ENCODE data around the gene WDFY1. TPM values are rescaled to one million over a fixed set of nuclear protein-coding genes. Genes with fewer than 3 reads are reported as not detected.
"Not testable (repeated sequence)": the region's sequence is repeated elsewhere in the genome, so short reads cannot be mapped to it uniquely, and the experiment has no call there.

Gene WDFY1
- polyA plus RNA-seq, 12 donors: 21.0 to 40.8 (median 33.9) TPM; not detected in 1

DNA sequence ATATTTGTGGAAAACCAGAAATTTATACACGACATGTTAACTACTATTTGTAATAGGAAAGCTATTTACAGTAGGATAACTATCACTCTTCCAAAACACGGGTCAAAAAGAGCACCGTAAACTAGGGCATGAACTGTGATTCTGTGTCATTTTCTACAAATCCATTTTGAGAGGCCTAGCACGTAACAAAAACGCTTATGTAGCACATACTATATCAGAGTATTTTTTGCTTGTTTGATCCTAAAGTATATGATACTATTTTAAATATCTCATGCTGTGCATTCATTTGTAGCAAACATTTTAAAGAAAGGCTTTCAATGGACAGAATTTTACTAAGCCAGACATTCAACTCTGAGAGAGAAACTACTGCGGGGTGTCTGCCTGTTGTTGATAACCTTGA is 45.1 kb downstream of the WDFY1 start:
- DNase-seq: no peak

DNA sequence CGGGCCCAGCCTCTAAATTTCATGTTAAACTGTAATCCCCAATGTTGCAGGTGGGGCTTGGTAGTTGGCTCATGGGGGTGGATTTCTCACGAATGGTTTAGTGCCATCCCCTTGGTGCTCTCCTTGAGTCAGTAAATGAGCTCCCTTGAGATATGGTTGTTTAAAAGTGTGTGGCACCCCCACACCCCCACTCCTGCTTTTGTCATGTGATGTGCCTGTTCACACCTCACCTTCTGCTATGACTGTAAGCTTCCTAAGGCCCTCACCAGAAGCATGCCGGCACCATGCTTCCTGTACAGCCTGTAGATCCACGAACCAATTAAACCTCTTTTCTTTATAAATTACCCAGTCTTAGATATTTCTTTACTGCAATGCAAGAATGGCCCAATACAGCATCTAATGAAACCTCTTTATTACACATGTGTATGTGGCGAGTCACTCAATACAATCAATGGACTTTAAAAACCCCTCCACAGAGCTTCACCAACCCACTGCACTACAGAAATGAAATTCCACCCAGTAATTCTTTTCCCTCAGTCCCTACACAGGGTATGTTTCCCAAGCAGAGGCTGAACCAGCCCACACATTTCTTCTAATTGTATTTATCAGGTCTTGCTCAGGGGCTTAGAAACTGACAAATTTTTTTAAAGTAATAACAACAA is 47.3 kb downstream of the WDFY1 start:
- no peak for DNase-seq

DNA sequence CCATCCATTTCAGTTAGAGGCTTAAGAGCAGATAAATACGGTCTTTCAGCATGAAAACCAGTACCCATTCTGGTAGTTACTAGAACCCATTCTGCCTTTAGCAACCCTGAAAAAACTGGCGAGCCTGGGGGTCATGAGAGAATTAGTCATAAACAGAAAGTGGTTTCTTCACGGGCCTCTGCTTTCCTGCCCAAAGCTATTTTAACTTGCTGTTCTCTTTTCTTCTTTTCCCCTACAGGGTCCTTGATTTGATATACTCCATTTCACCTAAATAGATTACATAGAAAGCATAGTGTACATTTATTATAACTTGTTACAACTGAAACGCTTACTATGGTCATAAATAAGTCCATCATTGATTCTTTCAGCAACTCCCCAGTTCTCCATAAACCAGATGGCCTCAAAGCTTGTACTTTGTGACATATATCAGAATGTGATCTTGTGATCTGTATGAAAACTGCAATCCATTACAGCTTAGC is 48.3 kb downstream of the WDFY1 start:
- DNase-seq: no peak

DNA sequence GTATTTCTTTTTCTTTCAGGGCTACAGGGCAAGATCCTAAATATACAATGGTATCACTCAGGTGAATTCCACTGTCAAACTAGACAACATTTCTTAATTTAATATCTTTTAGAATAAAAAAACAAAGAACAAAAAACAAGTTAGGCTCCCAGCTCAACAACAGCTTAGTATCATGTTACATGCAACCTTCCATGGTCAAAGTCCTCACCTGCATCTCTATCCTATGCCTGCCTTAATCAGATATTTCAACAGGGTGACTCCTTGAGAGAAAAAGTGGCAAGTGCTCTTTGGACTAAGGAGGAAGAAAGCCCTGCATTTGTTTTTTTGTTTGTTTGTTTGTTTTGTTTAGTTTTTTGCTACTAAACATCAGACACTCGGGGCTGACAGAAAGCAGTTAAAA is 50.2 kb downstream of the WDFY1 start:
- DNase-seq: no peak

DNA sequence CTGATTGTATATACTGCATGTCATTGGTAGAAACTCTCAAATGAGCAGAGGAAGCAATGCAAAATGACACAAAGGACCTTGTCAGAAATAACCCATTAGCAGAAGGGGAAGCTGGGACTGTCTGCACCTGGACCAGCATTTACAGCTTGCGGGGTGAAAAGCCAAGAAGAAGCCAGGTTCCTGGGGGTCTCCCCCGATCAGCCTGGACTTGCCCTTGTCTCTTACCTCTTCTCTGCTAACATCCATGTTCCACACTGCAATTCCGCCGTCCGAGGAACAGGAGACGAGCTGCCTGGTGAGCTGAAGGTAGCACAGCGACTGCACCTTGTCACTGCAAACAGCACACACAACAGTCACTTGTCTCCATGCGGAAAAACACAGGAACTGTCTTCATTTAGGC is 51.1 kb downstream of the WDFY1 start:
- DNase-seq: no peak

DNA sequence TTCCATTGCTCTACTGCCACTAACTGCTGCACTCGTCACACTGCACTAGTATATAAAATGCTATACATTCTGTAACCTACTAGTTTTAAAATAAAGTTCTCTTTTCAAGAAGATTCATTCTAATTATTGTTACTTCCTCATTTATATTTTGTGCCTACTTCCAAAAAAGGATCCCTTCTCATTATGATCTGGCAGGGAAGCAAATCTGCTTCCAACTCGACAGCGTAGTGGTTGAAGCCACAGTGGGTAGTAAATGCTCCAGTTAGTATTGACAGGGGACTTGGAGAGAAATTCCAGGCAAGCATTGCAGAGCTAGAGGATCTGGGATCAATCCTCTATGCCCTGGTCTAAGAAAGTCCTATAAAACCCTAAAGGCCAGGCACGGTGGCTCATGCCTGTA is 54.4 kb downstream of the WDFY1 start:
- no peak for DNase-seq

DNA sequence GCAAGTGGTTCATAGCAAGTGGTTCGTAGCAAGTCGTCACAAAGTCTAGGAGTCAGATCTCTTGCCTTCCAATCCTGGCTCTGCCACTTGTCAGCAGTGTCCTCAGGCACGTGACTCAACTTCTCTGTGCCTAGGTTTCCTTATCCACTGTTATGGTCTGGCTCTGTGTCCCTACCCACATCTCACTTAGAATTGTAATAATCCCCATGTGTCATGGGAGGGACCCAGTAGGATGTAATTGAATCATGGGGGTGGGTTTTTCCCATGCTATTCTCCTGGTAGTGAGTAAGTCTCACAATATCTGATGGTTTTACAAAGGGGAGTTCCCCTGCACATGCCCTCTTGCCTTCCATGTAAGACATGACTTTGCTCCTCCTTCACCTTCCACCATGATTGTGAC is 55.9 kb downstream of the WDFY1 start:
- no peak for DNase-seq

DNA sequence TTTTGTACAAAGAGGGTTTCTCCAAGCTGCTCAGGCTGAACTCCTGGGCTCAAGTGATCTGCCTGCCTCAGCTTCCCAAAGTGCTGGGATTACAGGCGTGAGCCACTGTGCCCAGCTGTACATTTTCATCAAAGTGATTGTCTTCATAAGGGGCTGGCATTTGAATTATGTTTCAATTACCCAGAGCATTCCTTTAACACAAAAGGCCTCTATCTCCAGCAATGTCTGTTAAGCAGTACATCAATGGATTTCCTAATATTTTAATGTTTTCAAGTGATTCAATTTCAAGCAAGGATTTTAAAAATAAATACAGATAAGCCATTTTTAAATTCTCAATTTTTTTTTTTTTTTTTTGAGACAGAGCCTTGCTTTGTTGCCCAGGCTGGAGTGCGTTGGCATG is 56.9 kb downstream of the WDFY1 start:
- no peak for DNase-seq

DNA sequence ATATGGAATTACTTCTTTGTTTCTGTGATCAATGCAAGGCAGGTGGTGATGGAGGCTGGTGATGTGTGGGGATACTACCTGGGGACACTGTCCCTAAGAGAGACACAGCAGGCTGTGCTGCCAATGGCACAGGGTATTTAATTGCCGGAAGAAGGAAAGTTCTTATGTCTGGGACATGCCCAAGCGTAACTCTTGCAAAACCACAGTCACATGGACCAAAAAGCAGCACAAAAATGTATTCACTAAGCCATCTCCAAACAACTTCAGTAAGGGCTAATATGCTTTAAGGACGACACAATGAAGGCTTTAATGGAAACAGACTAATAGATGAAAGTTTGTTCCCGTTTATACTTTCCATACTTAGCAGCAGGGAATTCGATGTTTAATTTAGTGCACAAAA is 58.0 kb downstream of the WDFY1 start:
- DNase-seq: no peak

DNA sequence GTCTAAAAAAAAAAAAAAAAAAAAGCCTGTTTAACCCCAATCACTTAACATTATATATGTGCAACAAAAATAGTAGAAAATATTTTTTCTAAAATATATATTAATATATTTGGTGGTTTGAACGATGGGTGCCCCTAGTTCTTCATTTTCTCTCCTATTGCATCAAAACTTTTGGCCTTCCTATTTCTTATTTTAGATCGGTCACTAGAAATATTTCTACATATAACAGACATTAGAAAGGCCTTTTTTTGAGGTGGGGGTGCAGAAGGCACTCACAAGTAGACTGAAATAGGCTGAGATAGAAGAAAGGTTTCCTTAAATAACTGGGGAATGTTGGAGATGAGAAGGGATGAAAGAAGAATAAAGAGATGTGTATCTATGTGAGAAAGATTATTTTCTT is 58.4 kb downstream of the WDFY1 start:
- DNase-seq: no peak

DNA sequence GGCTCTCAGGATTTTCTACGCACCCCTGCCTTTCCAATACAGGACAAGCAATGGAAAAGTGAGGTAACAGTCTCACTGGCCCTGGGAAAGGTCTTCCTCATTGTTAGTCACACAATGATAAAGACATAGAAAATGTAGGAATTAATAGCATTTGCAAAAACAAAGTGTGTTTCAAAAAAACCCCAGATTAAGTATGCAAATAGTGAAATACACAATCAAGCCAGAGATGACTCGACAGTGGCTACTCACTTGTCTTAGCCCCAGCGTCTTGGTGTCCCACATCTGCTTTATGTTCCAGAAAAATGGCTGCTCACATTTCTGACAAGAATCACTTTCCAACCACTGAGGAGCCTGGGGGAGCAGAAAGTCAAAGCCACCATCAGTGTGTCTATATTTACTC is 60.7 kb downstream of the WDFY1 start:
- no peak for DNase-seq

DNA sequence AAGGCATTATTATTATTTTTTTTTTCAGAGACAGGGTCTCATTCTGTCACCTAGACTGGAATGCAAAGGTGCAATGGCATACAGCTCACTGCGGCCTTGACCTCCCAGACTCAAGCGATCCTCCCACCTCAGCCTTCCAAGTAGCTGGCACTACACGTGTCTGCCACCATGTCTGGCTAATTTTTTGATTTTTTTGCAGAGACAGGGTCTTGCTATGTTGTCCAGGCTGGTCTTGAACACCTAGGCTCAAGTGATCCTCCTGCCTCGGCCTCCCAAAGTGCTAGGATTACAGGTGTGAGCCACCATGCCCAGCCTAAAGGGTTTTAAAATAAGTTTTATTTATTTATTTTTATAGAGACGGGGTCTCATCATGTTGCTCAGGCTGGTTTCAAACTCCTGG is 62.4 kb downstream of the WDFY1 start:
- no peak for DNase-seq

DNA sequence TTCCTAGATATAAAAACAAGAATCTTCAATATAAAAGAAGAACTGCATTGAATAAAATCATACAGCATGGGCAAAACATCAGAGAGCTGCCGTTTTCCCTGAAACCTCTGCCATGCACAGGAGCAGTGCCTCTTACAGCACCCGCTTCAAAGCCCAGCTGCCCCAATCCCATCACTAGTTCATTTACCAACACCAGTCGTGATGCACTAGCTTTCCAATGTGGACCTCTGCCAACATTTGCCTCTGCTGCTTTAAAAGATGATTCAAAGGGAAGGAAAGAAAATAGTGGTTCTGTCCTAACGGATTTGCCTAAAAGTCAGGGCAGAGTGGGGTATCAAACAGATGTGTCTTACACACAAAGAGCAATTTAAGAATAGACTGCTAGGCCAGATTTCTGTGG is 64.3 kb downstream of the WDFY1 start:
- DNase-seq: no peak

DNA sequence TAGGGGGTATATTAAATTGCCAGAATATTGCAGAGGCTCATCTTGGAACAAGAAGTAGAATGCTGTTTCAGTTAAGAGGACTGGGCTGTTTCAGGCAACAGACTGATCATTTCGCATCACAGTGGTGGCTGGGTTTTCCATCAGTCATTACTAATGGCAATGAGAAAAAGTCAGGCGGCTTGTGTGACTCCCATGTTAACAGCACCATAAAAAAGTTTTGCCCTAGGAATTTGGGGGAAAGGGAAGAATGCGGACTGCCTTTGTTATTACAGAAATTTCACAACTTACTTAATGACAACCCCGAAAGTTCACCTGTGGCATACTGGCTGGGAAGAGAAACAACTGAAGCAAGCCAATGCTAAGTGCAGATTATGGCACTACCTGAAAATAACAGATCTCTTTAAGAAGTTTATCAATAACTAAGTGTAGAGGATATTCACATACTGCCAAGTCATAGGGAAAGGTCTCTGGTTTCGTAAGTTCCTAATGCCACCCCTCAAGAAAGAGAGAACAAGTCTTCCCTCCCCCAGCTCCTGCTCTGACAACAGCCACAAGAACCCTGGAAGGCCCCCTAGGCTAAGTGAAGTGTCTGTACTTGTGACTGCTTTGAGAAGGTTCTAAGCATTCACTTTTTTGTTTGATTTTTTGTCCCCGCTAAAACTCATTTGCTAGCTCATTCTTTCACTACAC is 67.3 kb downstream of the WDFY1 start:
- DNase-seq: no peak

DNA sequence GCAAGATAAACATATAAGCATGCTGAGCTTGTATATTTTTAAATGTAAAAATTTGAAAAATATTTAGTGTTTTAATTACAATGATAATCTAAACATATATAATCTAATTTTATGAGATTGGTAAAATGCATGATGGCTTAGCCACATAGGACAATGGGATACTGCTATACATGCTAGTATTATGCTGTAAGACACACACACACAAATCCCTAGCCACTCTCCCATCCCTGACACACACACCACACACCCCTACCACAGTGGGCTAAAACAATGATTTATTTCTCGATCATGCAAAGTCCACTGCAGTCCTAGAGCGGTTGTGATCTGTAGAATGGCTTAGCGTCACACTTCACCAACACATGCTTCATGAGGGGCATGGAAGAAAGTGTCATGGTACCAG is 71.5 kb downstream of the WDFY1 start:
- DNase-seq: no peak

DNA sequence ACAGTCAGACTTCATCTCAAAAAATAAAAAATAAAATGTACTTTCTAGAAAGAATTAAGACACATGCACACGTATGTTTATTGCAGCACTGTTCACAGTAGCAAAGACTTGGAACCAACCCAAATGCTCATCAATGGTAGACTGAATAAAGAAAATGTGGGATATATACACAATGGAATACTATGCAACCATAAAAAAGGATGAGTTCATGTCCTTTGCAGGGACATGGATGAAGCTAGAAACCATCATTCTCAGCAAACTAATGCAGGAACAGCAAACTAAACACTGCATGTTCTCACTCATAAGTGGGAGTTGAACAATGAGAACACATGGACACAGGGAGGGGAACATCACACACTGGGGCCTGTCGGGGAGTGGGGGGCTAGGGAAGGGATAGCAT is 72.4 kb downstream of the WDFY1 start:
- not testable (repeated sequence) for DNase-seq

DNA sequence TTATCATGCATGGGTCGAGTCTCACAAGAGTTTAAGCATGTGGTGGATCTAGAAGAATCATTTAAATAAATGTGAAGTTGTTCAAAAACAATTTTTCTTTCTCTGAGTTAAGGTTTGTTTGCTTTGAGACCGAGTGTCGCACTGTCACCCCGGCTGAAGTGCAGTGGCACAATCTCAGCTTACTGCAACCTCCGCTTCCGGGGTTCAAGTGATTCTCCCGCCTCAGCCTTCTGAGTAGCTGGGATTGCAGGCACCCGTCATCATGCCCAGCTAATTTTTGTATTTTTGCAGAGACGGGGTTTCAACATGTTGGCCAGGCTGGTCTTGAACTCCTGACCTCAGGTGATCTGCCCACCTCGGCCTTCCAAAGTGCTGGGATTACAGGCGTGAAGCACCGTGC is 73.5 kb downstream of the WDFY1 start:
- DNase-seq: not testable (repeated sequence)

DNA sequence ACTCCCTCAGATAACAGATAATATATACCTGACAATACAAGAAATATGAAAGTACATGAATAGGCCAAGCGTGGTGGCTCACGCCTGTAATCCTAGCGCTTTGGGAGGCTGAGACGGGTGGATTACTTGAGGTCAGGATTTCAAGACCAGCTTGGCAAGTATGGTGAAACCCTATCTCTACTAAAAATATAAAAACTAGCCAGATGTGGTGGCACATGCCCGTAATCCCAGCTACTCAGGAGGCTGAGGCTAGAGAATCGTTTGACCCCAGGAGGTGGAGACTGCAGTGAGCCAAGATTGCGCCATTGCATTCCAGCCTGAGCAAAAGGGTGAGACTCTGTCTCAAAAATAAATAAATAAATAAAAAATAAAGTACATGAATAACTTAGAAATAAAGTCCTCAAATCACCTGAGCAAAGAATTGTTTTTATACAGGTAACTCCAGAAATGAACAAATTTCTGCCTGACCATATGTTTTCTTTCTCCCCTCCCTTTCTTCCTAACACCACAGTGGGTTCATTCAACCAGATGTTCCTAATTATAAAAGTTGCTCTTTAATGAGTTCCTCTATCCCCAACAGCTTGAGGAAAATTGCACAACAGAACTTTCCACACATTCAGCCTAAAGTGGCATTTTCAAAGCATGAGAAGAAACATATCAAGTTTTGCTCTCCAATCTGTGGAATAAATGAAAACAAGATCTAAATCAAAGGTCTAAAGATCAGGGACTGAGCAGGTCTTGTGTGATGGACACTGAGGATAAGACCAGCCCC is 74.1 kb downstream of the WDFY1 start:
- no peak for DNase-seq

DNA sequence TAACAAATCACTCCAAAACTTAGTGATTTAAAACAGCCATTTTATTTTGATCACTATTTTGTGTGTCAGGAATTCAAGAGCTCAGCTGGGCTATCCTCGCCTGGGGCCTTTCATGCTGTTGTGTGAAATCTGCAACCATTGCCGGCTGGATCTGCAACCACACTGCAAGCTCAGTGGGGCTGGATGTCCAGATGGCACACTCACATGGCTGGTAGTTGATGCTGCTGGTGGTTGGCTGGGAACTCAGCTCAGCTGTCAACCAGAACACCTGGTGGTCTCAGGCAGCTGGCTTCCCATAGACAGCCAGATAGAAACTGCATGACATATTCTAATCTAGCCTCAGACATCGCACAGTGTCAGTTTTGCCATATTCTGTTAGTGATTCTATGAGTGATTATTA is 77.1 kb downstream of the WDFY1 start:
- peak; percentile 7 for DNase-seq

DNA sequence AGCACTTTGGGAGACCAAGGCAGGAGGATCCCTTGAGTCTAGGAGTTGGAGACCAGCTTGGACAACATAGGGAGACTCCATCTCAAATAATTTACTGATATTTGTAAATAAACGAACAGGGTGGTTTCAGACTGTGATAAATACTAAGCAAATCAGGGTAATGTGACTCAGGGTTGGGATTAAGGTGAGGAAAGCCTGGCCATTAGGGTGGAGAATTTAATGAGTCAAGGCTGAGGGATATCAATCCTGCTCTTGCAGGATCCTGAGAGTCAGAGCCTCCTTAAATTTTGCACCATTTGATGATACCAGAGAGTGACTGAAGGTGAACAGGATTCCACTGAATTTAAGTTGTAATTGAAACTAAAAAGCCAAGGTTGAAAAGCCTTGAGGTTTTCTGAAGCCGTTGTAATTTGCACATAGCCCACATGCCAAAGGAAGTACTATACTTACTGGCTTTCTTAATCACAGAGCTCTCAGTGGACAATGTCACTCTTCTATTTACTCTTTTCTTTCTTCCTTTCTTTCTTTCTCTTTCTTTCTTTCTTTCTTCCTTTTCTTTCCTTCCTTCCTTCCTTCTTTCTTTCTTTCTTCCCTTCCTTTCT is 79.1 kb downstream of the WDFY1 start:
- no peak for DNase-seq

DNA sequence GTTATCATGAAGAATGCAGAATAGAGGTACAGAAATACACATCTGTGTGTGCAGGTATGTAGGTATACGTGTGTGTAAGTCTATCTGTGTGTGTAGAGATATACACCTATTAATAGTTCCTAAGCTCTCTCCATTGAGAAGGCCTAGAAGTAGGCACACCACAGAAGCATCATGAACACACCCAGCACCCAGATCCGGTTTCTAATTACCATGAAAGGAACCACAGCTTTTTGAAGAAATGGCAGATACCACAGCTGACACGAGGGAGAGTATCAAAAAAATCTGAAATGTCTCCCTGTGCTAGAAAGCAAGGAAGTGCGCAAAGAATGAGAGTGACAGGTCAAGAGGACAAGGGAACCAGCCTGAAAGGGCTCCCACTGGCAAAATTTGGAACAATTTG is 80.0 kb downstream of the WDFY1 start:
- DNase-seq: no peak

DNA sequence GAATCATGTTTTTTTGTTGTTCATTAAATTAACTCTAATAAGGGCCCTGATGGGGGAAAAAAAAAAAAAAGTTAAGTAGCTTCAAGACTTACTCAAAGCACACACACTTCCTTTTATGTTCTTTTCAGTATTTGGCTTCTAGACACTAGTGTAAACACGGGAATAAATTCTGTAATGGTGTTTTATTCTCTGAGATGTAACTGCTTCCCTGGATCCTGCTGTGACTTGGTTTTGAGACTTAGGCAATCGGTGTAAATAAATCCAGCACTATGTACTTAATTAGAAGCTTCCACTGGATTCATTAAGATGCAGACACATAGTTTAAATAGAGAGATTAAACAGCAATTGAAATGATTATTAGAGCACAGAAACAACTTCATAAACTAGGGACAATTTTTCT is 81.6 kb downstream of the WDFY1 start:
- no peak for DNase-seq

Data from muscle of arm (tissue), 12 donors.